HAP-1 (cell line): Measurements from ENCODE around the gene GAL3ST3.
"Not testable (repeated sequence)": the region's sequence is repeated elsewhere in the genome, so short reads cannot be mapped to it uniquely, and the experiment has no call there.

Experiments used
- DNase-seq, 2 experiments: peaks; one replicate each; pipeline ENCODE4 v3.0.0-alpha.2; 2016 to 2020; ENCODE audit warnings: low spot score in 2 of 2
- H3K27me3 ChIP-seq: fragments of 250-450 bp; sonication (Bioruptor Pico); 2 replicates; pipeline ENCODE4 v1.5.1; 2020; ENCODE audit warnings: low read depth, mild to moderate bottlenecking, moderate library complexity
- H3K36me3 ChIP-seq: fragments of 250-450 bp; sonication (Bioruptor Pico); replicated peaks from 2 replicates; pipeline ENCODE4 v1.5.1; 2020; ENCODE audit warnings: mild to moderate bottlenecking
- H3K4me1 ChIP-seq: fragments of 250-450 bp; sonication (Bioruptor Pico); 2 replicates; pipeline ENCODE4 v1.5.1; 2020; ENCODE audit warnings: mild to moderate bottlenecking
- H3K4me3 ChIP-seq: fragments of 250-450 bp; sonication (Bioruptor Pico); 2 replicates; pipeline ENCODE4 v1.5.1; 2020; ENCODE audit warnings: mild to moderate bottlenecking, moderate library complexity
- H3K9me3 ChIP-seq: fragments of 250-450 bp; sonication (Bioruptor Pico); 2 replicates; pipeline ENCODE4 v1.5.1; 2020; ENCODE audit warnings: mild to moderate bottlenecking, moderate library complexity
- in situ Hi-C: fragments of 300-500 bp; cut with MboI; formaldehyde crosslinking; loops from 3 replicates; pipeline ENCODE4 v1.14.3; 2020; ENCODE audit warnings: low sequenced_read_pairs, inconsistent platforms, mixed read lengths

GAL3ST3 gene

GRCh38 chr11:66042996-66043906 is 5.7 kb downstream of the GAL3ST3 start:
- in situ Hi-C loops = no loop called here
- no peak for DNase-seq
- Histone ChIP-seq H3K27me3 (no peaks in the 10 kb centered on the region), H3K9me3 (no peaks in the 10 kb centered on the region), H3K4me1 (peaks cover 3% of the 10 kb centered on the region; the same call in 1 of the 2 replicates), H3K4me3 (no peak overlapping the region), H3K36me3 (no peaks in the 10 kb centered on the region)

- Histone ChIP-seq H3K4me3 (no peak overlapping the region), H3K36me3 (no peaks in the 10 kb centered on the region), H3K9me3 (peaks cover 2% of the 10 kb centered on the region; the same call in 1 of the 2 replicates), H3K4me1 (peaks cover 3% of the 10 kb centered on the region; the same call in 1 of the 2 replicates), H3K27me3 (no peaks in the 10 kb centered on the region)
- no peak for DNase-seq
- in situ Hi-C loops = no loop called here
Observed at GRCh38 chr11:66042227-66042995, 6.5 kb downstream of the GAL3ST3 start.

- in situ Hi-C loops = no loop called here
- peaks cover 2% of the 10 kb centered on the region; the same call in 1 of the 2 replicates for H3K4me1 ChIP-seq
Observed at GRCh38 chr11:66039765-66040164, 9.2 kb downstream of the GAL3ST3 start.

GRCh38 chr11:66037327-66037726 is 11.6 kb downstream of the GAL3ST3 start:
- no peak for DNase-seq
- in situ Hi-C loops = no loop called here
- H3K36me3 ChIP-seq = no peaks in the 10 kb centered on the region
- H3K4me1 ChIP-seq = no peaks in the 10 kb centered on the region
- H3K4me3 ChIP-seq = no peak overlapping the region
- peaks cover 3% of the 10 kb centered on the region; the same call in 1 of the 2 replicates for H3K9me3 ChIP-seq
- H3K27me3 ChIP-seq = no peaks in the 10 kb centered on the region

More at GRCh38 chr11:66039765-66040164, 9.2 kb downstream of the GAL3ST3 start:
- DNase-seq = no peak
- Histone ChIP-seq H3K36me3 (no peaks in the 10 kb centered on the region), H3K9me3 (peaks cover 3% of the 10 kb centered on the region; the same call in 1 of the 2 replicates), H3K27me3 (no peaks in the 10 kb centered on the region), H3K4me3 (no peak overlapping the region)

GRCh38 chr11:66036334-66036710 is 12.6 kb downstream of the GAL3ST3 start:
- no peaks in the 10 kb centered on the region for H3K4me1 ChIP-seq
- in situ Hi-C loops = no loop called here
- no peak for DNase-seq

GRCh38 chr11:66035653-66036333 is 13.2 kb downstream of the GAL3ST3 start:
- no peak overlapping the region for H3K4me3 ChIP-seq
- in situ Hi-C loops = no loop called here
- H3K27me3 ChIP-seq = no peaks in the 10 kb centered on the region
- H3K9me3 ChIP-seq = peaks cover 3% of the 10 kb centered on the region; the same call in 1 of the 2 replicates
- DNase-seq = no peak
- H3K4me1 ChIP-seq = no peaks in the 10 kb centered on the region
- no peaks in the 10 kb centered on the region for H3K36me3 ChIP-seq

More at GRCh38 chr11:66036334-66036710, 12.6 kb downstream of the GAL3ST3 start:
- Histone ChIP-seq H3K9me3 (peaks cover 3% of the 10 kb centered on the region; the same call in 1 of the 2 replicates), H3K4me3 (no peak overlapping the region), H3K27me3 (no peaks in the 10 kb centered on the region), H3K36me3 (no peaks in the 10 kb centered on the region)

- in situ Hi-C loops = no loop called here
- no peak overlapping the region for H3K4me3 ChIP-seq
- H3K9me3 ChIP-seq = peaks cover 3% of the 10 kb centered on the region; the same call in 1 of the 2 replicates
- H3K27me3 ChIP-seq = no peaks in the 10 kb centered on the region; the same call in 1 of the 2 replicates
- no peak for DNase-seq
- H3K36me3 ChIP-seq = no peaks in the 10 kb centered on the region
- H3K4me1 ChIP-seq = no peaks in the 10 kb centered on the region
Observed at GRCh38 chr11:66032957-66033735, 15.8 kb downstream of the GAL3ST3 start.

- Histone ChIP-seq H3K9me3 (no peaks in the 10 kb centered on the region), H3K27me3 (no peaks in the 10 kb centered on the region; the same call in 1 of the 2 replicates), H3K36me3 (no peaks in the 10 kb centered on the region), H3K4me1 (peaks cover 4% of the 10 kb centered on the region; the same call in 1 of the 2 replicates), H3K4me3 (no peak within 1 kb of the TSS)
- in situ Hi-C loops = no loop called here
- no peak for DNase-seq
Observed at GRCh38 chr11:66026017-66026529, 22.9 kb downstream of the GAL3ST3 start, which contains the start of gene CATSPER1. Gene CATSPER1 (minus strand): TSS chr11:66026479. CDS start chr11:66026379, 100 bp downstream.

- DNase-seq, H3K9me3 ChIP-seq, H3K27me3 ChIP-seq, H3K4me1 ChIP-seq, H3K4me3 ChIP-seq, H3K36me3 ChIP-seq, in situ Hi-C loops: not testable (repeated sequence)
Observed at GRCh38 chr11:66023186-66023440, 25.8 kb downstream of the GAL3ST3 start.

- peak overlapping the region; percentile 9; the same call in 1 of the 2 replicates for H3K4me3 ChIP-seq
- peak; percentile 46 to 88 for DNase-seq
- in situ Hi-C loops = no loop called here
- H3K36me3 ChIP-seq = no peaks in the 10 kb centered on the region
- H3K4me1 ChIP-seq = peaks cover 4% of the 10 kb centered on the region; the same call in 1 of the 2 replicates
- H3K27me3 ChIP-seq = no peaks in the 10 kb centered on the region
- no peaks in the 10 kb centered on the region for H3K9me3 ChIP-seq
Observed at GRCh38 chr11:66022401-66023185, 26.4 kb downstream of the GAL3ST3 start.

GRCh38 chr11:66020618-66021357 is 28.2 kb downstream of the GAL3ST3 start:
- Histone ChIP-seq H3K27me3 (no peaks in the 10 kb centered on the region), H3K4me1 (peaks cover 4% of the 10 kb centered on the region; the same call in 1 of the 2 replicates), H3K36me3 (no peaks in the 10 kb centered on the region), H3K9me3 (no peaks in the 10 kb centered on the region), H3K4me3 (no peak overlapping the region)
- no peak for DNase-seq
- in situ Hi-C loops = no loop called here
